ENCODE results near the gene GFY.

DNA sequence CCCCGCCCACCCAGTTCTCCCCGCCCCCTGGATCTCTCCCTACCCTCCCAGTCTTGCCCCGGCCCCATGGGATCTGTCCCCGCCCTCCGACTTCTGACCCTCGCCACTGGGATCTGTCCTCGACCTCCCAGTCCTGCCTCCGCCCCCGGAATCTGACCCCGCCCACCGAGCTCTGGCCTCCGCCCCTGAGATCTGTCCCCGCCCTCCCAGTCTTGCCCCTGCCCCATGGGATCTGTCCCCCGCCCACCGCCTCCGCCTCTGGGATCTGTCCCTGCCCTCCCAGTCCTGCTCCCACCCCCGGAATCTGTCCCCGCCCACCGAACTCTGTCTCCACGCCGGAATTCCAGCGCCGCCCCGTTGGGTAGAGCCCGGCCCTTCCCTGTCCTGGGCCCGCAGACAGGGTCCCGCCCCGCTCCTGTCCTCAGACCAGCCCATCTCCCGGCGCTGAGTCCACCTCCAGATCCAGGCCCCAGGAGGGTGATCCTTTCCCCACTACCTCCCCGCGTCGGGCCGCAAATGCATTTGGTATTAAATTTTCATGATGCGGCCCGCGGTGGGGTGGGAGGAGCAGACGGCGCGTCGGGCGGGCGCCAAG lies 17.7 kb downstream of the GFY start:
- no peak for TF ChIP-seq CTCF (IDR thresholded peaks at IDR 0.05)
- TF ChIP-seq POLR2A (IDR thresholded peaks at IDR 0.05) = peak in 1 of 2 donors; percentile 35
